Ishikawa (cell line): Measurements from ENCODE around the gene PSMB11.

Experiments
- CEBPB ChIP-seq: IDR thresholded peaks from 2 replicates; pipeline ENCODE4 v1.6.1; 2012
- CREB1 ChIP-seq: IDR thresholded peaks from 2 replicates; pipeline ENCODE4 v1.6.1; 2012; ENCODE audit warnings: low read depth
- EGR1 ChIP-seq: IDR thresholded peaks from 2 replicates; pipeline ENCODE4 v1.6.1; 2012
- EP300 ChIP-seq: IDR thresholded peaks from 2 replicates; pipeline ENCODE4 v1.6.1; 2012; ENCODE audit warnings: borderline replicate concordance
- FOXM1 ChIP-seq: IDR thresholded peaks from 2 replicates; pipeline ENCODE4 v1.6.1; 2012; ENCODE audit warnings: low read depth, borderline replicate concordance
- NFIC ChIP-seq: IDR thresholded peaks from 2 replicates; pipeline ENCODE4 v1.6.1; 2012
- TEAD4 ChIP-seq: IDR thresholded peaks from 2 replicates; pipeline ENCODE4 v1.6.1; 2012
- YY1 ChIP-seq: IDR thresholded peaks from 2 replicates; pipeline ENCODE4 v1.6.1; 2012; ENCODE audit warnings: low read depth
- ZBTB7A ChIP-seq: IDR thresholded peaks from 2 replicates; pipeline ENCODE4 v1.6.1; 2012; ENCODE audit warnings: low read depth
- TF ChIP-seq, protein P1 (sequence below): IDR thresholded peaks from 2 replicates; pipeline ENCODE4 v1.6.1; 2012
- TF ChIP-seq, protein P2 (sequence below): IDR thresholded peaks from 2 replicates; pipeline ENCODE4 v1.6.1; 2012; ENCODE audit warnings: low read depth, mild to moderate bottlenecking
- TF ChIP-seq, protein P3 (sequence below): IDR thresholded peaks from 2 replicates; pipeline ENCODE4 v1.6.1; 2012

DNA sequence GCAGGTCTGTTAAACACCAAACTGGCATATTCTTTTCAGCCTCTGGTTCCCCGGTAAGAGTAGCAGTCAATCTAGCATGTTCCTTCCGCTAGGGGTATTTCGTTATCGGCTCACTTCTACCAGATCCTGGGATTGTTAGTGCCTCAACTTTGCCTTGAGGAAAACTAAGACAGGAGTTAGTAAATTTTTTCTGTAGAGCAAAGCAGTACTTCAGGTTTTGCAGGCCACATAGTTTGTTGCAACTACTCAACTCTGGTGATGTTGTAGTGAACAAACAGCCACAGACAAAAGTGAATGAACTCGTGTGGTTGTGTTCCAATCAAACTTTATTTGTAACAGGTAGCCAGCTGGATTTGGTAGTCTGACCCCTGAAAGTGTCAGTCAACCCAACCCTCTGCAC, 21.6 kb downstream of the PSMB11 start:
- TF ChIP-seq EGR1 (no peak), YY1 (no peak), FOXM1 (no peak), NFIC (no peak), CEBPB (no peak), EP300 (no peak), TEAD4 (no peak), ZBTB7A (no peak), CREB1 (no peak)
- TF ChIP-seq, protein P1, sequence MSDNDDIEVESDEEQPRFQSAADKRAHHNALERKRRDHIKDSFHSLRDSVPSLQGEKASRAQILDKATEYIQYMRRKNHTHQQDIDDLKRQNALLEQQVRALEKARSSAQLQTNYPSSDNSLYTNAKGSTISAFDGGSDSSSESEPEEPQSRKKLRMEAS, result no peak
- TF ChIP-seq, protein P2, sequence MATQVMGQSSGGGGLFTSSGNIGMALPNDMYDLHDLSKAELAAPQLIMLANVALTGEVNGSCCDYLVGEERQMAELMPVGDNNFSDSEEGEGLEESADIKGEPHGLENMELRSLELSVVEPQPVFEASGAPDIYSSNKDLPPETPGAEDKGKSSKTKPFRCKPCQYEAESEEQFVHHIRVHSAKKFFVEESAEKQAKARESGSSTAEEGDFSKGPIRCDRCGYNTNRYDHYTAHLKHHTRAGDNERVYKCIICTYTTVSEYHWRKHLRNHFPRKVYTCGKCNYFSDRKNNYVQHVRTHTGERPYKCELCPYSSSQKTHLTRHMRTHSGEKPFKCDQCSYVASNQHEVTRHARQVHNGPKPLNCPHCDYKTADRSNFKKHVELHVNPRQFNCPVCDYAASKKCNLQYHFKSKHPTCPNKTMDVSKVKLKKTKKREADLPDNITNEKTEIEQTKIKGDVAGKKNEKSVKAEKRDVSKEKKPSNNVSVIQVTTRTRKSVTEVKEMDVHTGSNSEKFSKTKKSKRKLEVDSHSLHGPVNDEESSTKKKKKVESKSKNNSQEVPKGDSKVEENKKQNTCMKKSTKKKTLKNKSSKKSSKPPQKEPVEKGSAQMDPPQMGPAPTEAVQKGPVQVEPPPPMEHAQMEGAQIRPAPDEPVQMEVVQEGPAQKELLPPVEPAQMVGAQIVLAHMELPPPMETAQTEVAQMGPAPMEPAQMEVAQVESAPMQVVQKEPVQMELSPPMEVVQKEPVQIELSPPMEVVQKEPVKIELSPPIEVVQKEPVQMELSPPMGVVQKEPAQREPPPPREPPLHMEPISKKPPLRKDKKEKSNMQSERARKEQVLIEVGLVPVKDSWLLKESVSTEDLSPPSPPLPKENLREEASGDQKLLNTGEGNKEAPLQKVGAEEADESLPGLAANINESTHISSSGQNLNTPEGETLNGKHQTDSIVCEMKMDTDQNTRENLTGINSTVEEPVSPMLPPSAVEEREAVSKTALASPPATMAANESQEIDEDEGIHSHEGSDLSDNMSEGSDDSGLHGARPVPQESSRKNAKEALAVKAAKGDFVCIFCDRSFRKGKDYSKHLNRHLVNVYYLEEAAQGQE, result no peak
- TF ChIP-seq, protein P3, sequence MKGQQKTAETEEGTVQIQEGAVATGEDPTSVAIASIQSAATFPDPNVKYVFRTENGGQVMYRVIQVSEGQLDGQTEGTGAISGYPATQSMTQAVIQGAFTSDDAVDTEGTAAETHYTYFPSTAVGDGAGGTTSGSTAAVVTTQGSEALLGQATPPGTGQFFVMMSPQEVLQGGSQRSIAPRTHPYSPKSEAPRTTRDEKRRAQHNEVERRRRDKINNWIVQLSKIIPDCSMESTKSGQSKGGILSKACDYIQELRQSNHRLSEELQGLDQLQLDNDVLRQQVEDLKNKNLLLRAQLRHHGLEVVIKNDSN, result no peak
